HepG2 (cell line): ENCODE data around the gene CYLD.

ENCODE experiments used
- CHD2 ChIP-seq: IDR thresholded peaks from 2 replicates; pipeline ENCODE4 v1.6.1; 2011; ENCODE audit warnings: low read depth, low read length, improper control_type of control experiment
- KDM1A ChIP-seq: IDR thresholded peaks from 2 replicates; pipeline ENCODE4 v1.6.1; 2016; ENCODE audit warnings: missing compliant biosample characterization
- MXD1 ChIP-seq: sonication (generic); formaldehyde crosslinking; IDR thresholded peaks from 2 replicates; pipeline ENCODE4 v1.4.0; 2020; ENCODE audit warnings: mild to moderate bottlenecking, missing genetic modification reagents
- MYC ChIP-seq: sonication (generic); formaldehyde crosslinking; IDR thresholded peaks from 2 replicates; pipeline ENCODE4 v1.9.0; 2021; ENCODE audit warnings: missing genetic modification reagents, borderline replicate concordance
- PAX8 ChIP-seq: sonication (generic); formaldehyde crosslinking; IDR thresholded peaks from 2 replicates; pipeline ENCODE4 v1.8.0; 2022; ENCODE audit warnings: mild to moderate bottlenecking, missing genetic modification reagents, borderline replicate concordance
- SMC3 ChIP-seq: IDR thresholded peaks from 2 replicates; pipeline ENCODE4 v1.6.1; 2011; ENCODE audit warnings: low read length, improper control_type of control experiment
- ZBTB26 ChIP-seq: IDR thresholded peaks from 2 replicates; pipeline ENCODE4 v1.6.1; 2016; ENCODE audit warnings: missing compliant biosample characterization, missing genetic modification reagents, borderline replicate concordance
- ZFAT ChIP-seq: sonication (generic); formaldehyde crosslinking; conservative IDR thresholded peaks from 2 replicates; pipeline ENCODE4 v1.8.1; 2023; ENCODE audit warnings: missing genetic modification reagents, inconsistent platforms

- TF ChIP-seq SMC3 = no peak
- no peak for TF ChIP-seq CHD2
- no peak for TF ChIP-seq MXD1
- no peak for TF ChIP-seq MYC
- no peak for TF ChIP-seq KDM1A (CRISPR knock-in tag)
- no peak for TF ChIP-seq PAX8 (CRISPR knock-in tag)
- no peak for TF ChIP-seq ZFAT
- TF ChIP-seq ZBTB26 (CRISPR knock-in tag) = no peak
Observed at GRCh38 chr16:50731130-50731988, 10.5 kb upstream of the CYLD start.
